Activated gamma-delta T cell treated with anti-CD3 and anti-CD28 coated beads, Interleukin-2, amount 50 U/mL, for 16 hours (primary cell): ENCODE results near the gene LAMTOR2.

ENCODE experiments used
- DNase-seq: peaks from one replicate; pipeline ENCODE4 v3.0.0-alpha.2; 2020; ENCODE audit warnings: low read depth

The LAMTOR2 gene

GRCh38 chr1:156076609-156077429 is 22.2 kb downstream of the LAMTOR2 start:
- DNase-seq, result no peak

GRCh38 chr1:156077430-156077760 is 22.8 kb downstream of the LAMTOR2 start:
- DNase-seq, result no peak

GRCh38 chr1:156078728-156079127 is 24.1 kb downstream of the LAMTOR2 start:
- no peak for DNase-seq

- no peak for DNase-seq
Observed at GRCh38 chr1:156079762-156080161, 25.2 kb downstream of the LAMTOR2 start.

- DNase-seq, result no peak
Observed at GRCh38 chr1:156080241-156080862, 25.8 kb downstream of the LAMTOR2 start.

GRCh38 chr1:156080863-156081179 is 26.2 kb downstream of the LAMTOR2 start:
- DNase-seq, result no peak

- no peak for DNase-seq
Observed at GRCh38 chr1:156081180-156081916, 26.8 kb downstream of the LAMTOR2 start.

GRCh38 chr1:156081917-156082308 is 27.3 kb downstream of the LAMTOR2 start:
- no peak for DNase-seq

GRCh38 chr1:156082309-156083091 is 27.9 kb downstream of the LAMTOR2 start, which contains the start of gene MEX3A:
Gene MEX3A (minus strand): TSS chr1:156082465. CDS start chr1:156081998, 467 bp downstream.
- peak; percentile 32 for DNase-seq

- DNase-seq, result no peak
Observed at GRCh38 chr1:156083800-156084790, 29.5 kb downstream of the LAMTOR2 start.

- DNase-seq, result no peak
Observed at GRCh38 chr1:156086256-156086662, 31.7 kb downstream of the LAMTOR2 start.

GRCh38 chr1:156089704-156090103 is 35.1 kb downstream of the LAMTOR2 start:
- no peak for DNase-seq

- no peak for DNase-seq
Observed at GRCh38 chr1:156090138-156090839, 35.7 kb downstream of the LAMTOR2 start.

- DNase-seq, result peak; percentile 83
Observed at GRCh38 chr1:156090840-156091188, 36.2 kb downstream of the LAMTOR2 start.

- no peak for DNase-seq
Observed at GRCh38 chr1:156091610-156092009, 37.0 kb downstream of the LAMTOR2 start.

GRCh38 chr1:156095906-156096508 is 41.4 kb downstream of the LAMTOR2 start:
- DNase-seq, result no peak

GRCh38 chr1:156096640-156097391 is 42.2 kb downstream of the LAMTOR2 start:
- DNase-seq, result peak; percentile 87

- no peak for DNase-seq
Observed at GRCh38 chr1:156097499-156098178, 43.1 kb downstream of the LAMTOR2 start.

GRCh38 chr1:156098784-156099183 is 44.2 kb downstream of the LAMTOR2 start:
- DNase-seq, result no peak
